ENCODE measurements around the gene MPG.

MPG gene

DNA sequence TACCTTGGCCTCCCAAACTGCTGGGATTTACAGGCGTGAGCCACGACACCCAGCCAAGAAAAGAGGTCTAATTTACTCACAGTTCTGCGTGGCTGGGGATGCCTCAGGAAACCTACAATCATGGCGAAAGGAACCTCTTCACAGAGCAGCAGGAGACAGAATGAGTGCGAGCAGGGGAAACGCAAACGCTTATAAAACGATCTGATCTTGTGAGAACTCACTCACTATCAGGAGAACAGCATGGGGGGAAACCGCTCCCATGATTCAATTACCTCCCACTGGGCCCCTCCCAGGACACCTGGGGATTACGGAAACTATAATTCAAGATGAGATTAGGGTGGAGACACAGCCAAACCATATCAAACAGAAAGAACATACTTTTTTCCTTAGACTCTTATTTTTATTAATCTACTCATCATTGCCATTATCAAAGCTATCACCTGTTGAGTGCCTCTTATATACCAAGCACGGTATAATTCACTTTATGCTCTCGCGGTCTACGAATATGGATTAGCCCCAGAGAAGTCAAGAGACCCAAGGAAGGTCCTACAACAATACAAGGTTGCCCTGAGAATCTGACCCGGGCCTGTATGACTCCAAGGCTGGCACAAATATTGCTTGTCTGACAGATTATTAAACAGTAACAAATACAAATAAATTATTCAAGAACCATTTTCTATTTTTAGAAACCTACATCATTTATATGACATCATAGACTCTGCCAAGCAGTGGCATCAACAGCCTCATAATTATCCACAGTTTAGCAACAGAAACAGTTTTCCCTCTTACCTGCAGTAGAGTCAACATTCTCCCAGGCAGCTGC, 27.0 kb upstream of the MPG start:
- no peak for DNase-seq (ENCODE audit: low read depth)

DNA sequence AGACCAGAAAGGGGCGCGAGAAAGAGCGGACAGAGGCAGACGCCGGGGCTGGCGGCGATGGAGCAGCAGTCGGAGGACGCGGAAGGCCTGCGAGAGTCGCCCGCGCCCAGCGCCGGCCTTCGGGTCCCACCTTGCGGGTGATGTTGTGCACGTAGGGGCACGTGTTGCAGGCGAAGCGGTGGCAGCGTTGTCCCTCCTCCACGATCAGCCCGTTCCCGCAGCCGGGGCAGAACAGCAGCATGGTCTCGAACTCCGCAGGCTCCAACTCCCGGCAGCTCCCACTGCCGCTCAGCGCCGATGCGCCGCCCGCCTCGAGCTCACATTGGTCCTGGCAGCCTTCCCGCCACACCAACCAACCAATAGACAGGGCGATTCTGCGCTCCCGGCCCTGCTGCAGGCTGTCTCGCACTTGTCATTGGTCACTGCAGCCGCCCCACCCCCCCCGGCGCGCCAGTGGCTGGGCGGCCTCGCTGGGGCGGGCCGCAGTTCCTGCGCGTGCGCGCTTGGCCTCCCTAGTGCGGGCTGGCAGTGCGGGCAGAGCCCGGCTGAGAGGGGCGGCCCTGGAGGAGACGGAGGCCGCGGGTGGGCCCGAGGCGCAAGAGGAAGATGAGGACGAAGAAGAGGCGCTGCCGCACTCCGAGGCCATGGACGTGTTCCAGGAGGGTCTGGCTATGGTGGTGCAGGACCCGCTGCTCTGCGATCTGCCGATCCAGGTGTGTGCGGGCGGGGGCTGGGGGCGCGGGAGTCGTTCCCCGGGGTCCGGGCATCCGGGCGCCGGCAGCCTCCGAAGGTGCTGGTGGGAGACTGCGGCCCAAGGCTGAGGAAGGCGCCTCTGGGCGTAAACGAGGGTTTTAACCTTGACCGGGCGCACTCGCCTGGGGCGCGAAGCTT, 24.4 kb upstream of the MPG start, which contains the start of the genes POLR3K and SNRNP25:
POLR3K (minus strand) TSS at position 263 of the 891 bp plus-strand sequence; CDS start at position 241, 22 bp downstream.
SNRNP25 (plus strand) TSS at position 483 of the 891 bp plus-strand sequence; CDS start at position 672, 189 bp downstream.
- peak; percentile 86 for DNase-seq (ENCODE audit: low read depth)

DNA sequence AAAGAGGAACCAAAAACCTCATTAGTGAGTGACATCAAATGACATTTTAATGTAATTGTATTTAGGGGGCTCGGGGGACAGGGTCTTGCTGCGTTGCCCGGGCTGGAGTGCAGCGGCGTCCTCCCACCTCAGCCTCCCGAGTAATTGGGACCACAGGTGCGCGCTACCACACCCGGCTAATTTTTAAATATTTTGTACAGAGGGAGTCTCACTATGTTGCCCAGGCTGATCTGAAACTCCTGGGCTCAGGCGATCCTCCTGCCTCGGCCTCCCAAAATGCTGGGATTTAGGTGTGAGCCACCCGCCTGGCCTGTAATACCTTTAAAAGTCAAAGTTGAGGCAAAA, 23.8 kb upstream of the MPG start:
- DNase-seq (ENCODE audit: low read depth), result no peak

DNA sequence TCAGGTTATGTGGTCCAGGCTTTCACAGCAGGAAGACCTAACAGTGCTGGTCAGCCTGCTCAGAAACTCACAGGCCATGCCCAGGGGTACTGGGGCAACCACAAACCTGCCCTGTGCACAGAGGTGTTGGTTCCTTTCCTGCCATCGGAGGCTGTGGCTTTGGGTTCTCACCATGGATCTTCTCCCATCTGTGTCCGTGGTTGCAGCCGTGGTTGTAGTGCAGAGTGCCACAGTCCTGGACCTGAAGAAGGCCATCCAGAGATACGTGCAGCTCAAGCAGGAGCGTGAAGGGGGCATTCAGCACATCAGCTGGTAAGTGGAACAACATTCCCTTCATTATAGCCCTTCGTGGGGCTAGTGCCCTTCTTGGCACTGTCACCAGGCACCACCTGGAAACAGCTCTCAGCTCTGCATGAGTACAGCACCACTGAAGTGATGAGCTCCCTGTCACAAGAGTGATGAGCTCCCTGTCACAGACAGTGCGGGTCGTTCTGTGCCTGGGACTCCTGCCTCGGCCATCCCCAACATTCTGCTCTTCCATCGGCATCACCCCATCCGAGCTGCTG, 22.4 kb upstream of the MPG start:
- no peak for DNase-seq (ENCODE audit: low read depth)

DNA sequence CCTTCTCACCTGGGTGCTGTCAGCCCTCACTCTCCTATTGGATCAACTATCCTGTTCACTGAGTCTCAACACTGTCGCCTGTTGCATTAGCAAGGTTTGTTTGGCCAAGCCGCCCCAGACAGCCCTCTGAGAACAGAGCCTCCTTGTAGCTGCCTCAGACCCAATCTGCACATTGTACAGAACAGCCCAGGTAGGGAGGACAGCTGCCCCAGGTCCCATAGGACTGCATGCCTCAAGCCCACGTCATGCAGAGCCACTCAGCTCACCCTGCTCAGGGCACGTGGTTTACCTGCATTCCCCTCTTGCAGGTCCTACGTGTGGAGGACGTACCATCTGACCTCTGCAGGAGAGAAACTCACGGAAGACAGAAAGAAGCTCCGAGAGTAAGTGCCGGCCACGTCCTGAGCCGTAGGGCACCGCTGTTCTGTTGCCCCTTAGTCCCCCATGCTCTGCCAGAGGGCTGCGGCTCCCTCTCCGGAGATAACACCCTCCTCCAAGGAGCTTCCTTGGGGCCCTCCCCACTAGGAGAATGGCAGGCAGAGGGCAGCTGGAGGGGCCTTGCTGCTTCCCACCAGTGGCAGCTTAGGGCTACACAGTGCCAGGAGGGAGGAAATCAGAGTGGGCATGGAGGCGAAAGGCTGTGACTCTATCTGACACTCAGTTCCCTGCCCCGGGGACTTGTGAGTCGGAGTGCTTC, 21.6 kb upstream of the MPG start:
- DNase-seq (ENCODE audit: low read depth), result no peak

DNA sequence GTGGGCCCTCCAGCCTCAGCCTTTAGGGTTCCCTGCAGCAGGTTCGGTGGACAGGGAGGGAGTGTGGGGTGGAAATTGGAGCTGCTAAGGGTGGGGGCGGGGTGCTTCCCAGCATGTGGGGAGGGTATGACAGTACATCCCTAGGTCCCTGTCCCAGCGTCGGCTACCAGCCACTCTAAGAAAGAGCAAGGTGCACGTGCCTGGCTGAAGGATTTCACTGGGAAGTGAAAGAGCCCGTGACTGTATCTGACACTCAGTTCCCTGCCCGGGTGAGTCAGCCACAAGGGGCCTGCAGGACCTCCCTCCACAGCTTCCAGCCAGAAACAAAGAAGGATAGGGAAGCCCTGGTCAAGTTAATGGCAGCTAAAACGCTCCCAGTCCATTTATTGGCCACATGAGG, 20.3 kb upstream of the MPG start:
- no peak for DNase-seq (ENCODE audit: low read depth)

DNA sequence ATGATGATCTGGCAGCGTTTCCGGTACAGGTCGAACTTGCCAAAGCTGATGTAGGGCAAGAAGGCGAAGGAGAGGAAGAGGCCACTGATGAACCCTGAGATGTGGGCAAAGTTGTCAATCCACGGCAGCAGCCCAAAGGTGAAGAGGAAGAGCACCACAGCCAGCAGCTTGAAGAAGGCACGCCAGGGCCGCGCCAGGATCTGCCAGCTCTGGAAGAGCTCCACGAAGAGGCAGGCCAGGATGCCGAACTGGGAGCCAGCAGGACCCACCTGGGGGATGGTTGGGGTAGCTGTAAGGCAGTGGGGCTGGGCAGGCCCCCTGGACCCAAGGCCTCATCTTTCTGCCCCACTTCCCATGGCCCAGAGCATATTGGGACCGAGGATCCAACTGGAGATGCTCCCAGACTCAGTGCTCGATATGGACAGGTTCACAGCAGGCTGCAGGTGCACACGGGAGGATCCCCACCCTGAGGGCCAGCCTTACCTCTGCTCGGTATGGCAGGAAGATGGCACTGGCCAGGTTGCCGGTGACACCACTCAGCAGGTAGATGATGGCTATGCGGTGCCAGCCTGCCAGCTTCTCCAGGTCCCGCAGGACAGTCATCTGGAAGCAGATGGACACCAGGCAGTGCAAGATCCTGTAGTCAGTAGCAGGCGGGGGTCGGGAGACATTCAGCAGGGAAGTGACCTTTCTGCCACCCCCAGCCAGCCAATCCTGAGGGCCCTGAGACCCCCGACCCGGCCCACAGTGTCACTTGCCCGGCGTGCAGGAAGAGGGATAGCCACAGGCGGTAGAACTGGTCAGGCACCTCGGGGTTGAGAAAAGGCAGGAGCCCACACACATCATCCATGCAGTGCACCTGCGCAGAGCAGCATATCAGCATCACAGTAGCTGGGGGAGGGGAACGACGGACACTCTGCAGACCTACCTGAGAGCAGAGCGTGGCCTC, 19.3 kb upstream of the MPG start:
- DNase-seq (ENCODE audit: low read depth), result no peak

DNA sequence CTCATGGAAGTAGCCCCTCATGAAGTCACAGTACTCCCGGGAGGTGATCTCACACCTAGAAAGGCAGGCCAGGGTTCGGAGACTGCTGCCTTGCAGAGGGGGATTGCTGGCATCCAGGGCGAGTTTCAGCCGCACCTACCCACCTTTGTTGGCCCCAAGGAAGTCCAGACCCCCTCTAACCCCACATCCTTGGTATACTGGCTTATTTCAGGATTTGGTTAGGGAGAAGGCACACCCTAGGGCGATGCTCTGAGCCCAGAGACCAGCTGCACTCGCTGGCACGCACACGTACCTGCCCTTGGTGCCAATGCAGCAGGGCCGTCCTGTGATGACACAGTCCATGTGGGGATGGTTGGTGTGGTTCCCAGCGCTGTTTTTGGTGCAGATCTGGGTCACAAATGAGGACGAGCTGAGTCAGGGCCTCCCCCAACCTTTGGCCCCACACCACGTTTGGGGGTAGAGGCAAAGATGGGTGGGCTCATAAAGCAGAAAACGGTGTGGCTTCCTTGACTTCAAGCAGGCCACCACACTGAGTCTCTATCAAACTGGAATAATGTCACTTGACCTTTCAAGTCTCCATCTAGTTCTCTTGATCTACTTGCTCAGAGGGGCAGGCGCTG, 18.5 kb upstream of the MPG start:
- no peak for DNase-seq (ENCODE audit: low read depth)

DNA sequence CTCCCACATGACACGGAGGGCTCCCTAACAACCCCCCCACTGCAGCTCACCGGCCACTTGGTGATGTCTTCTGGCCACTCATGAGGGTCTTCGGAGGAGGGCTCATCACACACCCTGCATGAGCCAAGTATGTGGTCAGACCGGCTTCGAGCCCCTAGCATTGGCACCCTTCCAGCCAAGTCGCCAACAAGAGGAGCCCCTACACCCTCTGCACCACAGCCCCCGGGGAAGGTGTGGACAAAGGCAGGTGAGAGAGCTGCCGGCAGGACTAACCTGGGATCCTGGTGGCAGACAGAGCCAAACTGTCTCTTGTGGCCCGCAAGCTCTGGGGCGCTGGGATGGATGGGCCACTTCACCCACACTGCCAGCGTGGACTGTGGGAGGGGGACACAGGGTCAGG, 17.9 kb upstream of the MPG start:
- DNase-seq (ENCODE audit: low read depth), result no peak

DNA sequence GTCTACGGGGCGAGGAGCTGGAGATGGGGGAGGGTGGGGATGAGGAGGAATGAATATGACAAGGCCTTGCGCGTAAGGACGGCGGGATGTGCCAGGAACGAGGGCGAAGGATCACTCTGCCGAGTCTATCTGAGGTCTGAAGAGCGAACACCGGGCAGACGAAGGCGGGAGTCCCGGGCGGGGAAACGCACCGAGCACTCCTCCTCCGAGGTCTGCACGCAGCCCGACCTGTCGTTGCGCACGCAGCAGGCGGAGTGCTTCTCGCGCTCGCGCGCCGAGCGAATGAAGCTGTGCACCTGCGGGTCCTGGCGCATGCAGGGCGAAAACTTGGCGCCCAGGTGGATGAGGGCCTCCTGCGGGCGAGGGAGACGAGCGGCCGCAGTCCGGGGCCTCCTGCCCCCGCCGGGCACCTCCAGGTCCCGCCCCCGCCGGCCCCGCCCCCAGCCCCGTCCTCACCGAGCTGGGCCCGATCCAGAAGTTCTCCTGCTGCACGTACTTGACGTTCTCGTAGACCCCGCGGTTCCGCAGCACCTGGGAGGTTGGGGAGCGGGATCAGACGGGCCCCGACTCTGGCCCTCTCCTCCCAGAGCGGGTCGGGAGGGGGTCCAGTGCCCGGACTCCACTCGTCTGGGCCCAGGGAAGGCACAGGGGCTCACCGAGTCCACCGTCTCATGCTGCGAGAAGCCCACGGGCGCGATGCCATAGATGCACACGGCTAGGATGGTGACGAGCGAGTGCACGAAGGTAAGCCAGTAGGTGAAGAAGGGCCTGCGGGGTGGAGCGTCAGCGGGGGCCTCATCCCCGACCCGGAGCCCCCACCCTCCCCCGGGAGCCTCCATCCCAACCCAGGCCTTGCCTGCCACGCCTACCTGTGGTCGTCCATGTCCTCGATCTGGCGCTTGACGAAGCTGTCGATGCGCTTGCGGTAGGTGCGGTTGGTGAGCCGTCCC, 16.8 kb upstream of the MPG start:
- no peak for DNase-seq (ENCODE audit: low read depth)

DNA sequence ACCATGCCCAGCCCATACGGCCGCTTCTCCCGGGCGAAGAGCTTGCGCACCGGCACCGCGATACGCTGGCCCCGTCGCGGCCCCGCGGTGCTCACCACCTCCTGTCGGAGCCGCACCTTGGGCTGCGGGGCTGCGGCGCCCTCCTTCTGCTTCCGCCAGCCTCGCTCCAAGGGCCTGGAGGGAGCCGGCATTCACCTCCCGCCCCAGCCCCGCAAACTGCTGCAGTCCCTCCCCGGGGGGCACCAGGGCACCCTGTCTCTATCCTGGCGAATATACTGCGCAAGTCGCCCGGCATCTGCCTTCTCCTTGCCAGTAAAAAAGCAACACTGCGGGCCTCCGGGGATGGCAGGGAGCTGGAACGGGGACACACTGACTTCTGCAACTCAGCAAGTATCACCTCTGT, 16.1 kb upstream of the MPG start:
- DNase-seq (ENCODE audit: low read depth), result no peak

DNA sequence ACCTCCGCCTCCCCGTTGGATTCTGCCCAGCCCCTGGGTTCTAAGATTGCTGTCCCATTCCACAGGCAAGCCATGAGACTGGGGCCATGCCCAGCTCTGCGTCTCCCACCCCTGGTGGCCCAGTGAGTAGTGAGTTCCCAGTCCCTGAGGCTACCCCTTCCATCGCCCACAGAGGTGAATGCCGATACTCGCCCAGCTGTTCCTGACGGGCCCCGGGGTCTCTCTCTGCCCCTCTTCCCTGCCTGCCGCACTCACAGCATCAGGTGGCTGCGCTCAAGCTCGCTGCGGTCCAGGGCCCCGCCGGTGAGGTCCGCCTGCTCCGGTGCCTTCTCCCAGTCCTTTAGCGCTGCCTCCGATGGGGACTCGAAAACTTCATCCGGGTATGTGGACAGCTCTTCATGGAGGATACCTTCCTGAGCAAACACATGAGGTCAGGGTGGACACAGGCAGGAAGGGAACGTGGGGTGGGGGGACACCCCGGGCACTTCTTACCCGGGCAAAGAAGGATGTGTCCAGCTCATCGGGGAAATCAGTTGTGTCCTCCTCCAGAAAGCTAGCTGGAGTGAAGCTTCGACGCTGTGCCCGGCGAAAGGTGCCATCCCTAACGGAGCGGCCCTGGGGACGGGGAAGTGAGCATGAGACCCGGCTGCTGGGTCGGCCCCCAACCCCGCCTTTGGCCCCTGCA, 15.6 kb upstream of the MPG start:
- DNase-seq (ENCODE audit: low read depth), result no peak

DNA sequence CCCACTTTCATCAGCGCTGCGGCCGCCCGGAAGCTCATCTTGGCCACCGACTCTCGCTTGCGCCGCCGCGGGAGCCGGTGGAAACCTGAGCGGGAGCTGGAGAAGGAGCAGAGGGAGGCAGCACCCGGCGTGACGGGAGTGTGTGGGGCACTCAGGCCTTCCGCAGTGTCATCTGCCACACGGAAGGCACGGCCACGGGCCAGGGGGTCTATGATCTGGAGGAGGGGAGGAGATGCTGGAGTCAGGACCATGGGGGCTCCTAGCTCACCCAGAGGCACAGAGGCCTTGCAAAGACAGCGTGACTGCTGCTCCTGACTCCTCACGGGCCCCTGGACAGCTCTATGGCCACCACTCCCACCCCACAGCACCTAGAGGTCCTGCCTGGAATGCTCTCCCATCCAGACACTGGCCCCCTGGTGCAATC, 15.0 kb upstream of the MPG start:
- no peak for DNase-seq (ENCODE audit: low read depth)

DNA sequence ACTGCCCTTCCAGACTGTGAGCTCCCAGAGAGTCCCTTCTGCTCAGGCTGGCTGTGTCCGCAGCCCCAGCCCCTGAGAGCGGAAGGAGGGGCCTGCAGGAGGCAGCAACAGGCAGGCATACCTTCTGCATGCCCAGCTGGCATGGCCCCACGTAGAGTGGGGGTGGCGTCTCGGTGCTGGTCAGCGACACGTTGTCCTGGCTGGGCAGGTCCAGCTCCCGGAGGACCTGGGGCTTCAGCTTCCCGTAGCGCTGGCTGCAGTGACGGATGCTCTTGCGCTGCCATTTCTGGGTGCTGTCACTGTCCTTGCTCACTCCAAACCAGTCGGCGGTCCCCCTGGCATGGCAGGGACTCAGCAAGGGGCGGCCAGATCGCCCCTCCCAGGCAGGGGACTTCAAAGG, 14.6 kb upstream of the MPG start:
- DNase-seq (ENCODE audit: low read depth), result no peak

DNA sequence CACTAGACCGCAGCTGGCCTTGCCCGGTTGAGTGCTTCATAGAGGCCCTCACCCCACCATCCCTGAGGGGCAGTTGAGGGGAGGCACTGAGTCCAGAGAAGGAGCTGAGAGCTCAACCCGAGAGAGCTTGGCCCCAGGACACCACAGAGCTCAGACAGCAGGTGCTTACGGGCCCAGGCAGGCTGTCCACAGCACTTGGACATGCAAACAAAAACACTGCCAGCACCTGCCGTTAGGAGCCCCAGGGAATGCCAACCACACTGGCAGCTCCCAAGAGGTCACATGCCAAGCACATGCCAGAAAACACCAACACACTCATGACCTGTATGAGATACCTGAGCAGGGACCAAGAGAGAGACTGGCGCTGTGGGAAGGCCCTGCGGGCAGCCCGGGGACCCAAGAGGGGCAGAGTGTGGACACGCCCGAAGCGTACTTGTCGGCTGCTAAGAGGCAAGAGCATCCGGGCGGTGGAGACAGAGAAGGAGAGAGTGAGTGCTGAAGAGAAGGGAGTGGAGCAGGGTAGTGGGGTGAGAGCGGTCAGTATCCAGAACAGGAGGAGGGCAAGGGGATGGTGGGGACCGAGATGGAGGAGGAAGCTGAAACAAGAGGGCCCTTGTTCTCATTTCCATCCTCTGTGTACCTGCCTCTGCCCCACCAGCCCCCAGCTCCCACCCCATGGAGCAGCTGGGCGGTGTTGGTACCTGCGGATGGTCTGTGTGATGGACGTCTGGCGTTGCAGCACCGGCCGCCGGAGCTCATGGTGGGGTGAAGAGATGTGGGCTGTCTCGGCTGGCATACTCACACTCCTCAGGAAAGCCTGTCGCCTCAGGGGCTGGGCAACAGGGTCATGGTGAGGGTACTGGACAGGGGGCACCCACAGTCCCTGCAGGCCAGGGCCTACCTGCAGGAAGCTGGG, 13.8 kb upstream of the MPG start:
- DNase-seq (ENCODE audit: low read depth), result no peak

DNA sequence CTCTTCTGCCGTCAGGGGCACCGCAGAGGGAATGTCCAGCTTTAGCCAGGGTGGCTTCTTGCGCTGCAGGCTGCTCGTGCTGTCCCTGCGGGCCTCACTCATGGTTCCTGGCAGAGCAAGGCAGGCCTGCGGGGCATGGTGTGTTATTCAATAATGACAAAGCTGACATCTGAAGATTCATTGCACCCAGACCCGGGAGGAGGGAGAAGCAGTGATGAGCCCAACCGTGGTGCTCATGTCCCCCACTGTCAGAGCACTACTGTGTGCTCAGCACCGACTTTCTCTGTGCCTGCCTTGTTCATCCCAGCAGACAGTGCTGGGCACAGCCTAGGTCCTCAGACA, 13.1 kb upstream of the MPG start:
- DNase-seq (ENCODE audit: low read depth), result no peak

DNA sequence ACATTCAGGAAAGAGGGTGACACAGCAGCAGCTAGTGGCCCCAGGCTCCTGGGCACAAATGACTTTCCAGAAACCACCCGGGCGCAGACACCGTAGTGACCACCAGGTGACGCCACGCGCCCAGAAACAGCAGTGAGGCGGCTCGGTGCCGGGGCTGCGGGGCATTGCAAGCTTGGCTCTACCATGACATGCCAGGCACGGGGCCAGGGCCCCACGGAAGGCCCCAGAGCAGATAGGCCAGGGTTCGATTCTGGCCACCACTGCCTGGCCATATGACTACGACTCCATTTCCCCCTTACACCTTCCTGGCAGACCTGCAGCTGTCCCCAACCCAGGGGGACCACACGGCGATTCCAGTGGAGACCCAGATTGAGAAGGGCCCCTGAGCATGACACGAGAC, 12.3 kb upstream of the MPG start:
- no peak for DNase-seq (ENCODE audit: low read depth)

Measured in HS-27A (cell line).